OCI-LY7 (cell line): ENCODE results near the gene CELF4. TPM values are rescaled to one million over a fixed set of nuclear protein-coding genes. Genes with fewer than 3 reads are reported as not detected.

Source experiments
- BruUV-seq: library from RNA; stranded (reverse); fragments of 400-500 nt; replicated peaks from 2 replicates; lab custom pipeline; 2021; lab: Mats Ljungman, UMichigan
- CTCF ChIA-PET: fragments of 300-600 bp; sonication (Branson Sonifier 250); formaldehyde crosslinking; loops from one replicate; lab custom pipeline; 2022; ENCODE audit warnings: antibody characterized with exemption; ENCODE audit not compliant: unreplicated experiment; lab: Charles Lee
- POLR2A ChIA-PET: fragments of 300-600 bp; sonication (Branson Sonifier 250); formaldehyde crosslinking; loops from one replicate; lab custom pipeline; 2022; ENCODE audit warnings: antibody characterized with exemption; lab: Charles Lee
- DNase-seq: peaks from one replicate; pipeline ENCODE4 v3.0.0-alpha.2; 2015; ENCODE audit warnings: low spot score
- H2AFZ ChIP-seq: fragments of 200-600 bp; sonication (generic), shearing (Covaris generic); 2 replicates; pipeline ENCODE4 v1.6.1; 2014; ENCODE audit warnings: mild to moderate bottlenecking, antibody characterized with exemption, low read length, moderate library complexity
- H3K27ac ChIP-seq: fragments of 200-600 bp; sonication (generic); 2 replicates; pipeline ENCODE4 v1.5.1; 2014; ENCODE audit warnings: mixed run types, low read depth, mild to moderate bottlenecking, moderate library complexity, low read length, inconsistent platforms; ENCODE audit not compliant: poor library complexity, severe bottlenecking
- H3K36me3 ChIP-seq: fragments of 200-600 bp; sonication (generic); 2 replicates; pipeline ENCODE4 v1.6.1; 2014; ENCODE audit warnings: mild to moderate bottlenecking, antibody characterized with exemption, low read length, moderate library complexity, mixed read lengths; ENCODE audit not compliant: insufficient read depth
- H3K4me1 ChIP-seq: fragments of 200-600 bp; sonication (generic); 2 replicates; pipeline ENCODE4 v1.5.1; 2014; ENCODE audit warnings: mild to moderate bottlenecking, low read length; ENCODE audit not compliant: insufficient read depth, poor library complexity, severe bottlenecking
- H3K4me2 ChIP-seq: fragments of 200-600 bp; sonication (generic); 2 replicates; pipeline ENCODE4 v1.6.1; 2014; ENCODE audit warnings: mild to moderate bottlenecking, low read length
- H3K4me3 ChIP-seq: fragments of 200-600 bp; sonication (generic); 2 replicates; pipeline ENCODE4 v1.5.1; 2014; ENCODE audit warnings: mild to moderate bottlenecking, low read depth, low read length; ENCODE audit not compliant: poor library complexity, severe bottlenecking
- H3K79me2 ChIP-seq: fragments of 200-600 bp; sonication (generic); 2 replicates; pipeline ENCODE4 v1.6.1; 2016; ENCODE audit warnings: low read depth, mild to moderate bottlenecking, low read length, moderate library complexity, mixed read lengths; ENCODE audit not compliant: insufficient read depth
- H3K9me2 ChIP-seq: fragments of 200-600 bp; sonication (generic); 2 replicates; pipeline ENCODE4 v1.6.1; 2016; ENCODE audit warnings: mild to moderate bottlenecking, low read length, mixed read lengths; ENCODE audit not compliant: insufficient read depth
- H3K9me3 ChIP-seq: fragments of 200-600 bp; sonication (generic); 2 replicates; pipeline ENCODE4 v1.6.1; 2014; ENCODE audit warnings: mild to moderate bottlenecking, mixed run types, low read length, mixed read lengths
- H4K20me1 ChIP-seq: fragments of 200-600 bp; sonication (generic); 2 replicates; pipeline ENCODE4 v1.6.1; 2014; ENCODE audit warnings: mild to moderate bottlenecking, antibody characterized with exemption, low read length, moderate library complexity, mixed read lengths; ENCODE audit not compliant: insufficient read depth
- EZH2phosphoT487 ChIP-seq: fragments of 200-600 bp; sonication (generic); IDR thresholded peaks from 2 replicates; pipeline ENCODE4 v1.6.1; 2018; ENCODE audit warnings: low read depth, borderline replicate concordance, mild to moderate bottlenecking, mixed run types, antibody characterized with exemption, low read length, moderate library complexity, mixed read lengths
- intact Hi-C: fragments of 100-400 bp; cut with micrococcal nuclease; formaldehyde crosslinking; loops from one replicate; pipeline ENCODE4 v1.10.0; 2022; ENCODE audit not compliant: unreplicated experiment
- total RNA-seq, 2 experiments: library from RNA; depleted of rRNA in 1 of 2; stranded (reverse); fragments of >200 nt in 1 of 2; shearing (Covaris generic) in 1 of 2; gene quantifications; 2 replicates each; pipeline ENCODE4 v1.2.3, GENCODE V29; 2014 to 2022
- TF ChIP-seq, protein P1 (sequence below): fragments of 200-600 bp; sonication (generic); conservative IDR thresholded peaks from 2 replicates; pipeline ENCODE4 v1.5.1; 2014; ENCODE audit warnings: mild to moderate bottlenecking, antibody characterized with exemption, low read length, moderate library complexity, mixed read lengths

Gene CELF4
- total RNA-seq, 2 experiments from 2014 or later: not detected

- Histone ChIP-seq H3K36me3 (no peaks in the 10 kb centered on the region), H3K4me2 (no peak overlapping the region), H3K9me2 (no peaks in the 10 kb centered on the region), H3K4me1 (no peaks in the 10 kb centered on the region), H2AFZ (no peak overlapping the region), H3K4me3 (no peak overlapping the region), H4K20me1 (no peaks in the 10 kb centered on the region), H3K9me3 (no peaks in the 10 kb centered on the region), H3K27ac (no peak overlapping the region), H3K79me2 (no peaks in the 10 kb centered on the region)
- CTCF ChIA-PET: no interaction called here
- no peak for TF ChIP-seq EZH2phosphoT487
- TF ChIP-seq, protein P1, sequence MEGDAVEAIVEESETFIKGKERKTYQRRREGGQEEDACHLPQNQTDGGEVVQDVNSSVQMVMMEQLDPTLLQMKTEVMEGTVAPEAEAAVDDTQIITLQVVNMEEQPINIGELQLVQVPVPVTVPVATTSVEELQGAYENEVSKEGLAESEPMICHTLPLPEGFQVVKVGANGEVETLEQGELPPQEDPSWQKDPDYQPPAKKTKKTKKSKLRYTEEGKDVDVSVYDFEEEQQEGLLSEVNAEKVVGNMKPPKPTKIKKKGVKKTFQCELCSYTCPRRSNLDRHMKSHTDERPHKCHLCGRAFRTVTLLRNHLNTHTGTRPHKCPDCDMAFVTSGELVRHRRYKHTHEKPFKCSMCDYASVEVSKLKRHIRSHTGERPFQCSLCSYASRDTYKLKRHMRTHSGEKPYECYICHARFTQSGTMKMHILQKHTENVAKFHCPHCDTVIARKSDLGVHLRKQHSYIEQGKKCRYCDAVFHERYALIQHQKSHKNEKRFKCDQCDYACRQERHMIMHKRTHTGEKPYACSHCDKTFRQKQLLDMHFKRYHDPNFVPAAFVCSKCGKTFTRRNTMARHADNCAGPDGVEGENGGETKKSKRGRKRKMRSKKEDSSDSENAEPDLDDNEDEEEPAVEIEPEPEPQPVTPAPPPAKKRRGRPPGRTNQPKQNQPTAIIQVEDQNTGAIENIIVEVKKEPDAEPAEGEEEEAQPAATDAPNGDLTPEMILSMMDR: no peak
- no TSS peak for BruUV-seq
- no peak for DNase-seq
- intact Hi-C loops: no loop called here
- POLR2A ChIA-PET: no interaction called here
Measured at GRCh38 chr18:37512400-37512799, 53.2 kb downstream of the CELF4 start.

DNA sequence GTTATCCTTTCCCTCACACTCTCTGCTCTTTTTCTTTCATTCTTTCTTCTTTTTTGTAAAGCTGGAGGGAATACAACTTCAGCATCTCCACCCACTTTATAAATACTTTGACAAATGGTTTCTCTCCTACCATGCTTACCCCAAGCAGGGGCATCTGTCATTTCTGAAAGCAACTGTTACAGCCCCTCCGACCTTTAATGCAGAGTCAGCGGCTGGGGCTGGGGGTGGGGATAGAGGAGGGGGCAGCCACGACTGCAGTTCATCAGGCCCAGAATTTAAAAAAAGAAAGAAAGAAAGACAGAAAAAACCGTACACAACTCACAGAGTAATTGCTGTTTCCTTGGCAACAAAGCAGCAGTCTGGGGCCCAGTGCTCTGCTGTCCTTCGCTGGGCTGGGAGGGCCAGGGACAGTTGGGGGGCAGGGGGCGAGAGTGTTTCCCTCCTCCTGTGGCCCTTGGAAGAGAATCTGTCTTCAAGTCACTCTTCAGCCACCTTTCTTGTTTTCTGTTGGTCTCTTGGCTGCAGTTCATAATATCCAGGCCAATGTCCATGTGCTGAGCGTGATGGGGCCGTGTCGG, 53.8 kb downstream of the CELF4 start:
- Histone ChIP-seq H3K4me3 (no peak overlapping the region), H2AFZ (no peak overlapping the region), H3K79me2 (no peaks in the 10 kb centered on the region), H4K20me1 (no peaks in the 10 kb centered on the region), H3K27ac (no peak overlapping the region), H3K9me3 (no peaks in the 10 kb centered on the region), H3K4me1 (no peaks in the 10 kb centered on the region), H3K36me3 (no peaks in the 10 kb centered on the region), H3K4me2 (no peak overlapping the region), H3K9me2 (no peaks in the 10 kb centered on the region)
- intact Hi-C loops: no loop called here
- no peak for TF ChIP-seq EZH2phosphoT487
- TF ChIP-seq, protein P1: no peak
- no peak for DNase-seq
- BruUV-seq: no TSS peak
- POLR2A ChIA-PET: no interaction called here
- CTCF ChIA-PET: interaction anchor here (0.6 kb wide), 1 partner anchor 11 kb away, joined by 3 read pairs; no protein-coding TSS in a partner anchor

DNA sequence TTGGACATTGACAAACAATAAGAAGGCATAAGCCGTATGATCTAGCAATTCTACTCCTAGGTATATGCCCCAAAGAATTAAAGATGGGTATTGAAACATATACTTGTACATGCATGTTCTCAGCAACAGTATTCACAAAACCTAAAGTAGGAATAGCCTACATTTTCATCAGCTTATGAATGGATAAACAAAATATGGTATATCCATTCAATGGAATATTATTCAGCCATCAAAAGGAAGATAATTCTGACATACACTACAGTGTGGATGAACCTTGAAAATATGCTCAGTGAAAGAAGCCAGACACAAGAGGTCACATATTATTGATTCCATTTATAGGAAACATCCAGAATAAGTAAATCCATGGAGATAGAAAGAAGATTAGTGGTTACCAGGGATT, 56.0 kb downstream of the CELF4 start:
- no peak for TF ChIP-seq EZH2phosphoT487
- no peak overlapping the region for H3K4me2 ChIP-seq
- no peak overlapping the region for H3K4me3 ChIP-seq
- H3K4me1 ChIP-seq: no peaks in the 10 kb centered on the region
- no peak overlapping the region for H3K27ac ChIP-seq
- no peak overlapping the region for H2AFZ ChIP-seq
- DNase-seq: no peak
- no peaks in the 10 kb centered on the region for H3K36me3 ChIP-seq
- H4K20me1 ChIP-seq: no peaks in the 10 kb centered on the region
- ChIA-PET CTCF (no interaction called here), POLR2A (no interaction called here)
- H3K9me2 ChIP-seq: no peaks in the 10 kb centered on the region
- no TSS peak for BruUV-seq
- H3K9me3 ChIP-seq: no peaks in the 10 kb centered on the region
- H3K79me2 ChIP-seq: no peaks in the 10 kb centered on the region
- intact Hi-C loops: no loop called here
